ENCODE results near the gene MPP7.

DNA sequence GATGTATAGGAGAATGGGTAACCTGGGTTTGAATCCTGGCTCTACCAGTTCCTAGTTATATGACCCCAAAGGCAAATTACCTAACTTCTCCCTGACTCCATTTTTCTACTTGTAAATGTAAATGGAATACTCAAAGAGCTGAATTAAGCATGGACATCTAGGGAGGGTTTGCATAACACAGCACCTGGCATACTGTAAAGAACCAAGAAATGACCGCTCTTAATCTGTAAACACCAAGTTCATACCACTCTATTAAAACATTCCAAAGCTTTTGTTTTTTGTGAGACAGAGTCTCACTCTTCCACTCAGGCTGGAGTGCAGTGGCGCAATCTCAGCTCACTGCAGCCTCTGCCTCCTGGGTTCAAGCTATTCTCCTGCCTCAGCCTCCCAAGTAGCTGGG, 19.6 kb downstream of the MPP7 start:
- TF ChIP-seq EZH2 (IDR thresholded peaks at IDR 0.05; ENCODE audit: low read depth) (no peak), CTCF (conservative IDR thresholded peaks at IDR 0.05) (no peak)

Measured in PC-9 (cell line).